ENCODE data around the gene CNTN5. TPM values are rescaled to one million over a fixed set of nuclear protein-coding genes. Genes with fewer than 3 reads are reported as not detected.

Gene CNTN5
- total RNA-seq, 1 donor from 2014 or later: not detected

GRCh38 chr11:99937330-99937729 is 916.6 kb downstream of the CNTN5 start:
- ATAC-seq (no peak), DNase-seq (no peak)
- intact Hi-C loops (cut with micrococcal nuclease): no loop called here

GRCh38 chr11:99952816-99953215 is 932.1 kb downstream of the CNTN5 start:
- DNase-seq (no peak), ATAC-seq (no peak)
- intact Hi-C loops (cut with micrococcal nuclease): no loop called here

DNA sequence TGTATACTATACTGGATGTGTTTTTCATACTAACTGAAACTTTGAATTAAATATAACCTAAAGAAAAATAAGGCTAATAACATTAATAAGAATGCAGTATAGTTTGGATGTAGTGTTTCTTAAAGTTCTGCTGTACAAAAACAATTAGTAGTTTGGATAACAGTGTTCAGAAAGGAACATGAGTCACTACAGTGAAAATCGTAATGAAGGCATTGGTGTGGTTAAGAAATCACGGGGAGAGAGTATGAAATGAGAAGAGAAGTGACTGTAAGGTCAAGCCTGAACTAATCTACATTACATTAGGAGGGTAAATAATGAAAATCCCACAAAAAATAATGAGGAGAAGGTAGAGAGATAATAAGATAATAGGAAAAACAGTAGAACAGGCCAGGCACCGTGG is 939.8 kb downstream of the CNTN5 start:
- intact Hi-C loops (cut with micrococcal nuclease): no loop called here
- no peak for DNase-seq
- no peak for ATAC-seq

- intact Hi-C loops (cut with micrococcal nuclease): no loop called here
- DNase-seq (no peak), ATAC-seq (no peak)
Measured at GRCh38 chr11:99968336-99968735, 947.6 kb downstream of the CNTN5 start.

DNA sequence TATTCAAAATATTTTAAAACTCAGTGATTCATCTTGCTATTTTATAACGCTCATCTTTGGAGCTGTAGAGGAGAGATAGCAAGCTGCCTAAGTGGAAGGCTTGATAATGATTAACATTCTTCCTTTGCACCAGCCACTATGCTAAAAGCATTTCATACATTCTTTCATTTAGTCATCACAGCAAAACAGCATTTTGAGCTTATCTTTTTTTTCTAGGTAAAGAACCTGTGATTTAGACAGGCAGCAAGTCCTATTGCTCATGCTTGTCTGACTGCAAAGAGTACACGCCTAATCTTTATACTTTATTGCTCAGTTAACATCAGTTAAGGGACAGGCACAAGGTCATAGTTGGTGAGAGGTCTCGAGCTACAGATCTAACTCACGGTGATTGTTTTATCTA is 953.2 kb downstream of the CNTN5 start:
- intact Hi-C loops (cut with micrococcal nuclease): no loop called here
- ATAC-seq (no peak), DNase-seq (no peak)

GRCh38 chr11:99979042-99979441 is 958.3 kb downstream of the CNTN5 start:
- intact Hi-C loops (cut with micrococcal nuclease): no loop called here
- DNase-seq: no peak
- no peak for ATAC-seq

GRCh38 chr11:99987821-99988470 is 967.2 kb downstream of the CNTN5 start:
- peak; percentile 80 for ATAC-seq

DNA sequence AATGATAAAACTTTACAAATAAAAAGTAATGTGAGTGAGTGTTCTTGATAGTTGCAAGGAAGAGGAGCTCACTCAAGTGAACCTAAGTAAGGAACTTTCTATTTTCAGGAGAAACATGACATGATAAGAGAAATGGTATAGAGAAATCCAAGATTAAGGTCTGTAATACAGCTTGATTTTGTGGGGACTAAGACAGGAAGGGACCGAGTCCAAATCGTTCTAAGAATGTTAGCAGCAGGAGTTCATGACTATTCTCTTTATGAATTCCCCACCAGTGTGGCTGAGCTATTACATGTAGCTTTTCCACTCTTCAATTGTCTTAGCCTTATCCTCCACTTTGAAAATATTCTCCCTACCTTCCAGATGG is 967.7 kb downstream of the CNTN5 start:
- DNase-seq (no peak), ATAC-seq (peak; percentile 29)
- intact Hi-C loops (cut with micrococcal nuclease): no loop called here

More at GRCh38 chr11:99987821-99988470, 967.2 kb downstream of the CNTN5 start:
- DNase-seq: no peak
- intact Hi-C loops (cut with micrococcal nuclease): no loop called here

GRCh38 chr11:100003985-100004384 is 983.2 kb downstream of the CNTN5 start:
- DNase-seq: no peak
- ATAC-seq: no peak
- intact Hi-C loops (cut with micrococcal nuclease): no loop called here

GRCh38 chr11:100004541-100004940 is 983.8 kb downstream of the CNTN5 start:
- DNase-seq (no peak), ATAC-seq (peak; percentile 74)
- intact Hi-C loops (cut with micrococcal nuclease): no loop called here

GRCh38 chr11:100008417-100008816 is 987.7 kb downstream of the CNTN5 start:
- no peak for DNase-seq
- intact Hi-C loops (cut with micrococcal nuclease): no loop called here
- no peak for ATAC-seq

GRCh38 chr11:100009728-100010127 is 989.0 kb downstream of the CNTN5 start:
- DNase-seq (no peak), ATAC-seq (no peak)
- intact Hi-C loops (cut with micrococcal nuclease): no loop called here

DNA sequence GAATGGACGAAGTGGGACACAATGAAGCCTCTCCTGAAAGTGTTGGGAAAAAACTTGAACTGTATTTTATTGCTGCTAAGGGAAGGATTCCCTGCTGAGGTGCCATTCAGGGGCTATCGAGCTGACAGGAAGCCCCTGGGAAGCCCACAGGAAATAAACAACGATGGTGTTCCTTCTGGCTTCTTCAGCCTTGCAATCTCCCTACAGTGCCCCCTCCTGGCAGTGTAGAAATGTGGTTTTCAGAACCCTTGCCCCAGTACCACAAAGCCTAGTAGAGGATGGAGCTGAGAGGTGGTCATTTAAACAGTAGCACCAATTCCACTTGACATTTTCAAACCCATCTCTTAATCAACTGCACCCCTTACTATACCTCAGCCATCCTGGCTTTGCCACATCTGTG is 989.6 kb downstream of the CNTN5 start:
- DNase-seq: no peak
- ATAC-seq: no peak
- intact Hi-C loops (cut with micrococcal nuclease): no loop called here

- no peak for DNase-seq
- intact Hi-C loops (cut with micrococcal nuclease): no loop called here
- ATAC-seq: no peak
Measured at GRCh38 chr11:100011697-100012096, 990.9 kb downstream of the CNTN5 start.

GRCh38 chr11:100013011-100013410 is 992.3 kb downstream of the CNTN5 start:
- intact Hi-C loops (cut with micrococcal nuclease): no loop called here
- DNase-seq (no peak), ATAC-seq (no peak)

DNA sequence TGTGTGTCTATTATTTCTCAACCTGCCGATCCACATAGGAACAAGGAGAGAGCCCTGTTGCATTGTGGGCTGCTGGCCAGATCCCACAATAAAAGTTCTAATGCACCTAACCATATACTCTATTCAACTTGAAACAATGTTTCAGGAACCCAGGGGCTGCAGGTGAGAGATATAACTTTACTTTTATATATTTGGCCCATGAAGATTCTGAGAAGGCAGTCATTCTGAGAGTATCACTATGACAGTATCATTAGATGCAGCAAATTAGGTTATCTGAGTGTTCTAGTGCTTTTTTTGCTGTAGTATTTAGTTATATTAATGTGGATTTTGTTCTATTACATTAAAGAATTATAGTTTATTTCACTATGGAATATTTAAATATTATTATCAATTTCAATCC is 1011.2 kb downstream of the CNTN5 start:
- intact Hi-C loops (cut with micrococcal nuclease): no loop called here
- no peak for DNase-seq
- no peak for ATAC-seq

GRCh38 chr11:100061006-100061405 is 1040.3 kb downstream of the CNTN5 start:
- no peak for DNase-seq
- ATAC-seq: no peak
- intact Hi-C loops (cut with micrococcal nuclease): no loop called here

- intact Hi-C loops (cut with micrococcal nuclease): no loop called here
- ATAC-seq: no peak
- no peak for DNase-seq
Measured at GRCh38 chr11:100066399-100066798, 1045.7 kb downstream of the CNTN5 start.

DNA sequence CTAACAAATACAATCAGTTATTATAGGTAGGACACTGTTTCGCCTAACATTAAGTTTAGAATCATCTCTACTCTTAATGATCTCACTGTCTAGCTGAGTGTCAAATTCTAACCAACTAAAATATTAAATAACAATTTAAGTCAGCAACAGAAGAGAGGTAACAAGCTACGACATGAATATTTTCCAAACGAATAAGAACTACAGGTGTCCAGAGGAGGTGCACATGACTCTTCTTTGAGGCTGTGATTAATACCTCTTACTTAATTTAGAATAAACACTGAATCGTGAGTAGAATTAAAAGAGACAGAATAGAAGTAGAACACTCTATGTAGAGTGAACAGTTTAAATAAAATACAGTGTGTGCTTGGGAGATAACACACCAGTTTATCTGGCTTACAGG is 1047.4 kb downstream of the CNTN5 start:
- intact Hi-C loops (cut with micrococcal nuclease): no loop called here
- DNase-seq: no peak
- ATAC-seq: no peak

- DNase-seq (no peak), ATAC-seq (no peak)
- intact Hi-C loops (cut with micrococcal nuclease): no loop called here
Measured at GRCh38 chr11:100072131-100072530, 1051.4 kb downstream of the CNTN5 start.

DNA sequence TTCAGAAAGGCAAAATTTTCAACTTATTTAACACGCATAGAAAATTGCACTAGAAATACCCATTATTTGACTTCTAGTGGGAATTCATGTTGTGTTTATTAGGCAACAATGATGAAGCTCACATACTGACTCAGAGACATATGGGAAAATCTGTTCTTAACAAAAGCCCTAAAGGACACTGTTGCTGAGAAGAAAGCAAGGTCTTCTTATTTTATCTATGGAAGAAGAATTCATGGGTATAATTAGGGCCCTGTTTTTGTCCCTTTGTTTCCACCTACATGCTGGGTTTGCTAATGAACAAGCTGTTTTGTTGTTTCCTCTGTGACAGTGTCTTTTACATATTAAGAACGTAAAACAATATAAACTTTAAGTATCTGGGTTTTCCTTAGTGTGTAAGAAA is 1059.6 kb downstream of the CNTN5 start:
- DNase-seq: no peak
- intact Hi-C loops (cut with micrococcal nuclease): no loop called here

GRCh38 chr11:100080821-100081220 is 1060.1 kb downstream of the CNTN5 start:
- intact Hi-C loops (cut with micrococcal nuclease): no loop called here
- DNase-seq (no peak), ATAC-seq (no peak)

More for the DNA sequence above, 1059.6 kb downstream of the CNTN5 start:
- ATAC-seq: no peak

All from left ventricle myocardium superior (tissue), 1 donor.